A549 (cell line): ENCODE results near the gene ARL2BP.

Experiments
- CTCF ChIP-seq: fragments of >200 bp; sonication (Bioruptor Twin); formaldehyde crosslinking; IDR thresholded peaks from 3 replicates; pipeline ENCODE4 v1.5.1; 2016
- GATA3 ChIP-seq: IDR thresholded peaks from 2 replicates; pipeline ENCODE4 v1.6.1; 2012; ENCODE audit warnings: borderline replicate concordance
- JUNB ChIP-seq: fragments of >200 bp; sonication (Bioruptor Twin); formaldehyde crosslinking; IDR thresholded peaks from 2 replicates; pipeline ENCODE4 v1.6.1; 2016
- PHF8 ChIP-seq: fragments of 200-600 bp; sonication (generic); IDR thresholded peaks from 2 replicates; pipeline ENCODE4 v1.6.1; 2016; ENCODE audit warnings: low read depth, mild to moderate bottlenecking, antibody characterized with exemption, moderate library complexity, borderline replicate concordance
- POLR2A ChIP-seq: IDR thresholded peaks from 2 replicates; pipeline ENCODE4 v1.6.1; 2012; ENCODE audit warnings: mild to moderate bottlenecking, low read length
- RCOR1 ChIP-seq: fragments of 150-350 bp; IDR thresholded peaks from 2 replicates; pipeline ENCODE4 v1.6.1; 2014; ENCODE audit warnings: antibody characterized with exemption, low read length, low read depth

- TF ChIP-seq GATA3 (no peak), CTCF (no peak), POLR2A (no peak), PHF8 (no peak), RCOR1 (no peak), JUNB (no peak)
Measured at GRCh38 chr16:57244463-57244766, 644 bp upstream of the ARL2BP start.
